PC-9 (cell line): ENCODE measurements around the gene IPPK. TPM values are rescaled to one million over a fixed set of nuclear protein-coding genes. Genes with fewer than 3 reads are reported as not detected.

Source experiments
- BruUV-seq: library from RNA; stranded (reverse); fragments of 400-500 nt; replicated peaks from 2 replicates; lab custom pipeline; 2021; lab: Mats Ljungman, UMichigan
- CTCF ChIA-PET: fragments of 300-600 bp; sonication (Branson Sonifier 250); formaldehyde crosslinking; loops from one replicate; lab custom pipeline; 2022; ENCODE audit warnings: antibody characterized with exemption; lab: Charles Lee
- POLR2A ChIA-PET: fragments of 300-600 bp; sonication (Branson Sonifier 250); formaldehyde crosslinking; loops from one replicate; lab custom pipeline; 2022; ENCODE audit warnings: antibody characterized with exemption; ENCODE audit not compliant: unreplicated experiment; lab: Charles Lee
- DNase-seq, 2 experiments: peaks; one replicate each; pipeline versions ENCODE4 v3.0.0 to v3.0.0-alpha.2; 2015 to 2022; ENCODE audit warnings: mixed read lengths in 1 of 2
- H2AFZ ChIP-seq: fragments of 200-600 bp; sonication (generic); 2 replicates; pipeline ENCODE4 v1.8.1; 2017; ENCODE audit warnings: antibody characterized with exemption
- H3F3A ChIP-seq: fragments of 200-600 bp; sonication (generic); 2 replicates; pipeline ENCODE4 v1.8.1; 2017; ENCODE audit warnings: antibody characterized with exemption, mild to moderate bottlenecking, low read depth; ENCODE audit not compliant: insufficient read depth
- H3K27ac ChIP-seq: fragments of 200-600 bp; sonication (generic); 2 replicates; pipeline ENCODE4 v1.6.1; 2016; ENCODE audit warnings: mixed run types
- H3K27me3 ChIP-seq: fragments of 200-600 bp; sonication (generic); 2 replicates; pipeline ENCODE4 v1.6.1; 2016; ENCODE audit warnings: low read depth, mixed run types; ENCODE audit not compliant: insufficient read depth
- H3K36me3 ChIP-seq: fragments of 200-600 bp; sonication (generic); 2 replicates; pipeline ENCODE4 v1.6.1; 2016; ENCODE audit warnings: low read depth, mixed run types
- H3K4me1 ChIP-seq: fragments of 200-600 bp; sonication (generic); replicated peaks from 2 replicates; pipeline ENCODE4 v1.6.1; 2016; ENCODE audit warnings: mixed run types; ENCODE audit not compliant: insufficient read depth
- H3K4me2 ChIP-seq: fragments of 200-600 bp; sonication (generic); 2 replicates; pipeline ENCODE4 v1.6.1; 2017; ENCODE audit warnings: mixed run types
- H3K4me3 ChIP-seq: fragments of 200-600 bp; sonication (generic); 2 replicates; pipeline ENCODE4 v1.6.1; 2016; ENCODE audit warnings: mixed run types
- H3K79me2 ChIP-seq: fragments of 200-600 bp; sonication (generic); 2 replicates; pipeline ENCODE4 v1.6.1; 2017; ENCODE audit warnings: low read depth, mixed run types
- H3K9me2 ChIP-seq: fragments of 200-600 bp; sonication (generic); 2 replicates; pipeline ENCODE4 v1.8.1; 2017; ENCODE audit warnings: mild to moderate bottlenecking; ENCODE audit not compliant: insufficient read depth
- H3K9me3 ChIP-seq: fragments of 200-600 bp; sonication (generic); 2 replicates; pipeline ENCODE4 v1.8.1; 2016; ENCODE audit warnings: low read depth; ENCODE audit not compliant: insufficient read depth
- H4K20me1 ChIP-seq: fragments of 200-600 bp; sonication (generic); 2 replicates; pipeline ENCODE4 v1.8.1; 2017; ENCODE audit not compliant: insufficient read depth
- CTCF ChIP-seq: fragments of 200-600 bp; sonication (generic); conservative IDR thresholded peaks from 2 replicates; pipeline ENCODE4 v1.6.1; 2017; ENCODE audit warnings: mixed run types, antibody characterized with exemption, mild to moderate bottlenecking, moderate library complexity
- EZH2 ChIP-seq: fragments of 200-600 bp; sonication (generic); IDR thresholded peaks from 2 replicates; pipeline ENCODE4 v1.8.0; 2017; ENCODE audit warnings: antibody characterized with exemption, low read depth
- intact Hi-C: fragments of 100-400 bp; cut with micrococcal nuclease; formaldehyde crosslinking; loops from one replicate; pipeline ENCODE4 v1.10.0; 2022; ENCODE audit not compliant: unreplicated experiment
- total RNA-seq: library from RNA; stranded (reverse); gene quantifications from 2 replicates; pipeline ENCODE4 v1.2.3, GENCODE V29; 2021

The IPPK gene
- total RNA-seq, 1 experiment from 2014 or later: 12.3 TPM

DNA sequence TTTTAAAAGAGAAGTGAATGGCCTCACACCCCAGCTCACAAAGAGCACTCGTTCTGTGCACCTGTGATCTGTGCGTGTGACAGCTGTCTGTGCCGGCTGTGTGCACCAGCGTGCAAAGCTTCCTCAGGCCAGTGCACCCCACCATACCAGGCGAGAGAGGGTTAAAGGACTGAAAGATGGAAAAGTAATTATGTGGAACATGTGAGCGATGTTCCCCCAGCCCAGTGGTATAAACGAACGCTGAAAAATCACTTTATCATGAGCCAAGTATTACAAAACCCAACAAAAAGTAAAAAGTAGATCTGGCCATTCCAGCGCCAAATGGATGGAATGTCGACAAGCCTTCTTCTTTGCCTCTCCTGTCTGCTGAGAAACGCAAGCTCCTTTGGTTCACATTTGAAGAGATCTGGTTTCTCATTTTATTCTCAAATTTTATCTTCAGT is 53.7 kb downstream of the IPPK start:
- Histone ChIP-seq H3F3A (no peaks in the 10 kb centered on the region), H3K4me3 (no peak overlapping the region), H3K27ac (no peak overlapping the region), H3K79me2 (no peaks in the 10 kb centered on the region), H3K36me3 (no peaks in the 10 kb centered on the region; the same call in none of the 2 replicates), H3K9me3 (no peaks in the 10 kb centered on the region), H3K4me1 (no peaks in the 10 kb centered on the region), H2AFZ (no peak overlapping the region), H3K27me3 (no peaks in the 10 kb centered on the region), H3K9me2 (no peaks in the 10 kb centered on the region), H4K20me1 (no peaks in the 10 kb centered on the region), H3K4me2 (no peak overlapping the region)
- ChIA-PET CTCF (no interaction called here), POLR2A (no interaction called here)
- DNase-seq: no peak
- intact Hi-C loops: no loop called here
- BruUV-seq: no TSS peak
- no peak for TF ChIP-seq EZH2
- no peak for TF ChIP-seq CTCF

DNA sequence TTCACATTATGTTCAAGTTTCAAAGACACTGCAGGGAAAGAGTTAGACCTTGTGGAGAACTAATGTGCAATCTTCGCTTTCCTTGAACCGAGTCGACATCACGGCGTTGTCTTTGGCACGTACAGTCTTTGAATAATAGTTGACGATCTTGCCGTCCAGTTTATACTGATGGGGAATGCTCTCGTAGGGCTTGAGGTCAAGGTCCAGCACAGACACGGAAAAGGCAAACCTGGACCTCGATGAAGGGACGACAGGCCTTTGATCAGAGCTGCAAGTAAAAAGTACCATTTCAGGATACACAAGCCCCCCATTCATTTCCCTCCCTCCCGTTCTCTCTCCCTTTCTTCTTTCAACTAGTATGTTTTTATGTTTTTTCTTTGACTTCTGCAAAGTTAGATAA is 54.1 kb downstream of the IPPK start:
- Histone ChIP-seq H3K4me1 (no peaks in the 10 kb centered on the region), H2AFZ (no peak overlapping the region), H4K20me1 (no peaks in the 10 kb centered on the region), H3F3A (no peaks in the 10 kb centered on the region), H3K9me2 (no peaks in the 10 kb centered on the region), H3K4me3 (no peak overlapping the region), H3K4me2 (no peak overlapping the region), H3K9me3 (no peaks in the 10 kb centered on the region), H3K36me3 (no peaks in the 10 kb centered on the region; the same call in none of the 2 replicates), H3K27me3 (no peaks in the 10 kb centered on the region), H3K27ac (no peak overlapping the region), H3K79me2 (no peaks in the 10 kb centered on the region)
- BruUV-seq: no TSS peak
- ChIA-PET POLR2A (no interaction called here), CTCF (no interaction called here)
- no peak for DNase-seq
- intact Hi-C loops: no loop called here
- TF ChIP-seq CTCF (no peak), EZH2 (no peak)

DNA sequence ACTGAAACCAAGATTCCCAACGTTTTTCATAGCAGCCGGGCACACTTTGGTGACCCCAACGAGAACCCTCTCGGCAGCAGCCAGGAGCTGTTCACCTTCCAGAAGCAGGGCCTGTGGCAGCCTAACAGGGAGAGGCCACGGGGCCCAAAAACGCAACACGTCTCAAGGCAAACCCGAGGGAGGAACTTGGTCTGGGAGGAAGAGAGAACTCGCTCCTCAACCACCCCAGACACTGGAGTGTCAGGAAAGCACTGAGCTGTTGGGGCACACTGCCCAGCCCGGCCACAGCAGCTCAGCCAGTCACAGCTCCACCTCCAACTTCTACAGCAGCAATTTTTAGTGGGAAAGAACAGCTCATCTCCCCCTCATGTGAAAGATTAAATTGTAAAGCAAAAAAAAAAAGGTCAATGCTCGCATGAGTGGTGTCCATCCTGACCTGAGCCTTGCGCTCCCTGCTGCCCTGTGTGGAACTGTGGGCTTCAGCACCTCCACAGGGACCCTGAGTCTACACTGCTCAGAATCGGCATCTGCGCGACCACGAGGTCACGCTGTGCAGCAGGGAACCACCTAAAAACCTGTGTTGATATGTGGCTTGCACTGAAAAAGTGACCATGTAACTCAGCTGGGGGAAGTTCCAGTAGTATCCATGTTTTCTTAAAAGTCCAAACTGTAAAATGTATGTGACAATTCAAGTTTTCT is 55.0 kb downstream of the IPPK start:
- BruUV-seq: no TSS peak
- Histone ChIP-seq H3K36me3 (no peaks in the 10 kb centered on the region; the same call in none of the 2 replicates), H4K20me1 (no peaks in the 10 kb centered on the region), H2AFZ (no peak overlapping the region), H3K9me3 (no peaks in the 10 kb centered on the region), H3K27me3 (no peaks in the 10 kb centered on the region), H3K9me2 (no peaks in the 10 kb centered on the region), H3K4me2 (no peak overlapping the region), H3K4me3 (no peak overlapping the region), H3K79me2 (no peaks in the 10 kb centered on the region), H3K4me1 (no peaks in the 10 kb centered on the region), H3K27ac (no peak overlapping the region), H3F3A (no peaks in the 10 kb centered on the region)
- TF ChIP-seq EZH2: no peak
- intact Hi-C loops: no loop called here
- POLR2A ChIA-PET: no interaction called here
- DNase-seq: no peak
- CTCF ChIA-PET: no interaction called here
